Stimulated activated CD4-positive, alpha-beta T cell treated with anti-CD3 and anti-CD28 coated beads, Interleukin-1b, Interleukin-23, amount 100 ng/mL, for 48 hours (primary cell): Measurements from ENCODE around the gene PPM1H.

Experiments
- DNase-seq: peaks from one replicate; pipeline ENCODE4 v3.0.0-alpha.2; 2020

Gene PPM1H

GRCh38 chr12:62701492-62701891, 233.5 kb downstream of the PPM1H start:
- no peak for DNase-seq

GRCh38 chr12:62700091-62700880, 234.7 kb downstream of the PPM1H start:
- DNase-seq, result no peak

DNA sequence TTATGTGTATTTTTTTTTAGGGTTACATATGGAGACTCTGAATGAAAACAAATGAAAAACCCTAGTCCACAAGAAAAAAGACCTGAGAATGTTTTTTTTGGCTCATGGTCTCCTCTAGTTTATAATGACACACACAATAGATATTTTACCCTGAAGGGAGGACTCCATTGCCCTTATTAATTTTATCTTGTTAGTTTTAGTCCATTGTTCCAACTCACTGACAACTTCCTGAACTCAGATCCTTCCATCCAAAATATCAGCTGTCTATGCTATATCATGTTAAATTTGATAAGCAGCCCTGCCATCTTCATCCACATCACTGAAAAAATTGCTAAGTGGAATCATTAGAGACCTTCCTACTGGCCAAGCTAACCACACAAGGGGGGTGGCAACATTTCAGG, 236.2 kb downstream of the PPM1H start:
- no peak for DNase-seq

DNA sequence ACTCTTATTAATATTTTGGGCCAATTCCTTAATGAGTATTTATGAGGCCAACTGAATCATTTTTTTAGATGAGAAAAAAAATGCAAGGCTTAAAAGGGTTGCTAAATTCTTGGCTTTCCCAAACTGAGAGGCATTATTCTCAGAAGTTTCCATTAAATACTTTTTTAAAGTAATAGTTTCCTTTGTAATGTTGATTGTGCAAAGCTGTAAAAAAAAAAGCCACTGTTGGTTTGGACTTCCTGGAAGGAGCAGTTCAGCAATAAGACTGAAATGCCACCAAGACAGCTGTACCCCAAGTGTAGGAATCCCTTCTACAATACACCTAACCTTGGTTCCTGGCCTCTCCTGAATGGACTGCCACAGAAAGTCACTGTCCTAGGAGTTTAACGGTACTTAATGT, 237.1 kb downstream of the PPM1H start:
- no peak for DNase-seq

DNA sequence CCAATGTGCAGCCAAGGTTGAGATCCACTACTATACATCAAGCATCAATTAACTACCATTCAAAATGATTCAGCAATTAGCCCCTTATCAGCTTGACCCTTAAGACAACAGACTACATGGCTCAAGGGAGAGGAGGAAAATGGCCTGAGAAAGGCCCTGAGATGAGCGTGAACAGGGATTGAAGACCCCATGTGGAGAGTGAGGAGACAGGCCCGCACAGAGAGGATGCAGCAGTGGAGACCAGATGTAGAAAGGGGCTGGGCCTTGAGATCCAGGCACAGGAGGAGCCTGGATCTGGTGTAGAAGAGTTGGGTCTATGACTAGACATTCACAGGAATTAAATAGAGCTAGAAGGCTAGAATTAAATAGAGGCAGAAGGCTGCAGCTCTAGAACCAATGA, 239.3 kb downstream of the PPM1H start:
- DNase-seq, result no peak

DNA sequence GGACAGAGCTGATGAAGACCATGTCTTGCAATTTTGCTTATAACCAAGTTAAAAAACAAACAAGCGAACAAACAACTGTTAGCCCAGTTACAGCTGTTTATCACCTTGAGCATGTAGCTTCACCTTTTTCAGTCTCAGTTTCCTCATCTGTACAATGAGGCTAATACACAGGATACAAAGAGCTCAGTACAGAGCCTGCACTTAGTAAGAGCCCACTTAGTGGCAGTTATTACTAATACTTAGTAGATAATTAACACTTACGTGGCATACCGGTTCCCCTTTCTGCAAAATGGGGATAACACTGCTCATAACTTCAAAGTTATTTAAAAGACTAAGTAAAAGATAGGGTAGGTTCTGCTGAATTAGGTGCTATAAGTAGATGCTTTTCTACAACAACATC, 240.3 kb downstream of the PPM1H start:
- DNase-seq, result no peak

GRCh38 chr12:62694116-62694515, 240.8 kb downstream of the PPM1H start:
- no peak for DNase-seq

- DNase-seq, result no peak
Observed at GRCh38 chr12:62693376-62694050, 241.4 kb downstream of the PPM1H start.

DNA sequence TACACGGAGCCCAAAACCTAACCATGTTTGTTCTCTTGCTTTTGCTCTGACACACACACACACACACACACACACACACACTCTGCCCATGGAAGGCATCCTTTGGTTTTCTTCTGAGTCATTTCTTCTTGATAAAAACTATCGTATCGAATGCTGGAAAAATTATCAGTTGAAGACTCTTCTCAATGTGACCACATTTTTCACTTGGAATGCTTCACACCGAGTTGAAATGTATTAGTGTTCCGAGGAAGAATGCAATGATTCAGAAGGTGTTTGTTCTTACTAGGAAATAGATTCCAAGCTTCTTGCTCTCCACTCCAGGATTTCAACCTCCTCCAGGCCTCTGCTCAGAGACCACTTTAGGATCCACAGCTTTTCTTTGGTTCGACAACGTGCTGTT, 242.1 kb downstream of the PPM1H start:
- DNase-seq, result no peak

GRCh38 chr12:62691309-62691708, 243.6 kb downstream of the PPM1H start:
- no peak for DNase-seq

DNA sequence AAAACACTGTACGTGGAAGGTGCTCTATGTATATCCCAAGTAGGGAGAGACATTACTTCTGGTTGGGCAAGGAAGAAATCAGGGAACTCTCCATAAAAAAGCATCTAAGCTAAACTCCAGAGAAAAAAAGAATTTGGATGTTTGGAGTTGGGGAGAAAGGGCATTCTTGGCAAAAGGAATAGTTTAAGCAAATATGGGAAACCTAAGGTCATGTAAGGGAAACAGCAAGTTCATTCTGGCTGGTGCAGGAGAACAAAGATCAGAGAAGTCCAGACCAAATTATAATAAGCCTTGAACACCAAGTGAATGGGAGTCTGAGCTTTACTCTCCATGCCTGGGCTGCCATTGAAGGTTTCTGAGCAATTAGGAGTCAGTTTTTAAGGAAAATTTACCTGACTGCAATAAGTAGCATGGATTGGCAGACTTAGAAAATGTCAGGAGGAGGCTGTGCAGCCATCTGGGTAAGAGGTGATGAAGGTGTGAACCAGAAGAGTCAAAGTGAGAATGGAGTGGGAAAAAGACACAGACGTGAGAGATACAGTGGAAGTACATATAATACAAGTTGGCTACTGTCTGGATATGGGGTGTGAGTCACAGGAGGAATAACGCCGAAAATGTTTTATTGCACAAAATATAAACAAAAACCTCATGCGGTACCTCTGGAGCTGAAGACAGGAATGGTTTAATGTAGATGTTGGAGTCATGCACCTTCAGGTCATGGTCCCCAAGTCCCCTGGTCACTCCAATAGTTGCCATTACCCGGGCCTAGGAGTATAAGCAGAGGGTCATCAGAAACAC, 245.7 kb downstream of the PPM1H start:
- DNase-seq, result no peak

- DNase-seq, result no peak
Observed at GRCh38 chr12:62686938-62687337, 248.0 kb downstream of the PPM1H start.

GRCh38 chr12:62684570-62685295, 250.2 kb downstream of the PPM1H start:
- no peak for DNase-seq

GRCh38 chr12:62683776-62684569, 251.0 kb downstream of the PPM1H start:
- no peak for DNase-seq

DNA sequence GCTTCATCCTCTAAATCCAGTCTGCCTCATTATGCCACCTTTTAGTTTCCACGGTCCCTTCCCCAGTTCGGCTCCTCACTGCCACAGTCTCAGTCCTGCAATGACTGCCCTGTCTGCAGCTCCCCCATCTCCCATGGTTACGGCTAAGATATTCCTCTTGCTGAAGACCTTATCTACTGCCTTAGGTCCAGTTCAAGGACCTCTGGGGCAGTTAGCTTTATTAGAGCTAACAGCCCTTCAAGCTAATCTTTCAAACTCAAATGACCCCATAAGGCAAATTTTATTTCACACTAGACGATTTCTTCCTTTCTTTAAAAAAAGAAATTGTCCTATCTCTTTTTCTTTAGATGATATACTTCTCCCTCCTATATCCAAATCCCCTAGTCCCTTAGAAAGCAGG, 253.6 kb downstream of the PPM1H start:
- no peak for DNase-seq

- DNase-seq, result no peak
Observed at GRCh38 chr12:62679608-62680007, 255.3 kb downstream of the PPM1H start.

- DNase-seq, result no peak
Observed at GRCh38 chr12:62677355-62677754, 257.6 kb downstream of the PPM1H start.

- DNase-seq, result no peak
Observed at GRCh38 chr12:62676521-62677307, 258.2 kb downstream of the PPM1H start.

- no peak for DNase-seq
Observed at GRCh38 chr12:62673028-62673815, 261.7 kb downstream of the PPM1H start.

DNA sequence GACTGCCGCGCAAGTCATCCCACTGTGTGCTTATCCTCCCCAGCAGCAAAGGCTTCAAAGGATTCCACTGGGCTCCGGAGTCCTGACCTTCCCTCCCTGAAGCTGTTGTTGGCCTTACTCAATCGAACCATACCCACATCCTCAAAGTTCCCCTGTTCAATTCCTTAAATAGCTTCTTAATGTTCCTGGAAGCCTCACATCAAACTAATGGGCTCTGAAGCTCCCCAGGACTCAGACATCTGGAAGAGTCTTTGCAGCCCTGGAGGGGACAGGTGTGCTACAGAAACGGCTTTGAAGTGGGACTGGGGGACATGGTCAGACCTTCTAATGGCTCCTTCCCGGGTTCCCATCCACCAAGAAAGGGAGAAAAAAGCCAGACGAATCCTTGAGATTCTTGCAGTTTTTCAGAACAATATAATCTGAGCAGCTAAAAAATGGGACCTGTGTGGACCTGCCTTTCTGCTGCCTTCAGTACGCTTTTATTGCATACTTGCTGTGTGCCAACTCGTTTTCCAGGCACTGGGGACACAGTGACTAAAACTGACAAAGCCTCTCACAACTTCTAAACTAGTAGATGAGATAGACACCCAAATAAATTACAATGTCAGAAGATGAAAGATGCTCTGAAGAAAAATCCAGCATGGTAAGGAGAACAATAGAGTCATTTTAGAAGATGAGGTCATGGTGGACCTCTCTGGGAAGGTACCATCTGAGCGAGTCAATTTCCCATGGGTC, 263.8 kb downstream of the PPM1H start:
- DNase-seq, result no peak
